ENCODE measurements around the gene MVD. TPM values are rescaled to one million over a fixed set of nuclear protein-coding genes. Genes with fewer than 3 reads are reported as not detected.

The MVD gene, protein sequence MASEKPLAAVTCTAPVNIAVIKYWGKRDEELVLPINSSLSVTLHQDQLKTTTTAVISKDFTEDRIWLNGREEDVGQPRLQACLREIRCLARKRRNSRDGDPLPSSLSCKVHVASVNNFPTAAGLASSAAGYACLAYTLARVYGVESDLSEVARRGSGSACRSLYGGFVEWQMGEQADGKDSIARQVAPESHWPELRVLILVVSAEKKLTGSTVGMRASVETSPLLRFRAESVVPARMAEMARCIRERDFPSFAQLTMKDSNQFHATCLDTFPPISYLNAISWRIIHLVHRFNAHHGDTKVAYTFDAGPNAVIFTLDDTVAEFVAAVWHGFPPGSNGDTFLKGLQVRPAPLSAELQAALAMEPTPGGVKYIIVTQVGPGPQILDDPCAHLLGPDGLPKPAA
- 10 to 100 TPM; 27.0 to 32.4 (median 29.3) TPM for total RNA-seq

DNA sequence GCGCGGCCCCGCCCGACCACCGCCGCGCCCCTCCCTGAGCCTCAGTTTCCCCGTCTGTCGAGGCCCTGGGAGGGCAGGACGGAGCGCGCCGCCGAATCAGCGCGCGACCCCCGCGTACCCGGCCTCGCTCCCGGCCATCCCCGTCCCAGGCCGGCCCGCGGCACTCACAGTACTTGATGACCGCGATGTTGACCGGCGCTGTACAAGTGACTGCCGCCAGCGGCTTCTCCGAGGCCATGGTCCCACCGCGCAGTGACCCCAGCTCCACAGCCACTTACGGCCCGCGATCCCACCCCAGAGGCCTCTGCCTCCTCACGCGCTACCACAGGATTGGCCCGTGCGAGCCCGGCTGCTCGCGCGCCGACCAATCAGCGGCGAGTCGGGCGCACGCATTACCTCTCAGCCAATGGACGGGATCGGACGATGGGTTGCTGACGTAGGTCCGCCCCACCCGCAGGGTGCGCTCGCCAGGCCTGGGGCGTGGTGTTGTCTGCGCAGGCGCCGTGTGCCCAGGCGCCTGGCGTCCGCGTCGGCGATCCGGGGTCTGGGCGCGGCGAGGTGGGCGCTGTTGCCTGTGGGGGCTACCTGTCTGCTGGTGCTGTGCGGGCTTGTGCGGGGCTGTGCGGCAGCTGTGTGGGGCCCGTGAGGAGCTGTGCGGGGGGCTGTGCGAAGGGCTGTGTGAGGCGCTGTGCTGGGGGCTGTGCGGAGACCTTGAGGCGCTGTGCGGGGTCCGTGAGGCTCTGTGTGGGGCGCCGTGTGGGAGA is at the start of gene MVD:
Gene MVD (minus strand): TSS at position 249 of the 764 bp plus-strand sequence. CDS start 11 bp downstream, at position 238.
- H3K4me1 ChIP-seq = peaks cover 16 to 26% (median 22%) of the 10 kb centered on the region in 4 donors
- peak within 1 kb of the TSS; percentile 83 to 89 (median 86) for H3K27ac ChIP-seq (replicated peaks in 1 of 4)
- peak; percentile 99 for DNase-seq (ENCODE audit: extremely low spot score)
- H3K36me3 ChIP-seq = peaks cover 0 to 12% (median 2%) of the 10 kb centered on the region in 4 donors
- WGBS = 0% methylated on average over 2 of the region's 88 CpGs
- no peaks in the 10 kb centered on the region for H3K27me3 ChIP-seq
- H3K4me3 ChIP-seq = peak within 1 kb of the TSS; percentile 82 to 95 (median 88)
- TF ChIP-seq, protein P1, sequence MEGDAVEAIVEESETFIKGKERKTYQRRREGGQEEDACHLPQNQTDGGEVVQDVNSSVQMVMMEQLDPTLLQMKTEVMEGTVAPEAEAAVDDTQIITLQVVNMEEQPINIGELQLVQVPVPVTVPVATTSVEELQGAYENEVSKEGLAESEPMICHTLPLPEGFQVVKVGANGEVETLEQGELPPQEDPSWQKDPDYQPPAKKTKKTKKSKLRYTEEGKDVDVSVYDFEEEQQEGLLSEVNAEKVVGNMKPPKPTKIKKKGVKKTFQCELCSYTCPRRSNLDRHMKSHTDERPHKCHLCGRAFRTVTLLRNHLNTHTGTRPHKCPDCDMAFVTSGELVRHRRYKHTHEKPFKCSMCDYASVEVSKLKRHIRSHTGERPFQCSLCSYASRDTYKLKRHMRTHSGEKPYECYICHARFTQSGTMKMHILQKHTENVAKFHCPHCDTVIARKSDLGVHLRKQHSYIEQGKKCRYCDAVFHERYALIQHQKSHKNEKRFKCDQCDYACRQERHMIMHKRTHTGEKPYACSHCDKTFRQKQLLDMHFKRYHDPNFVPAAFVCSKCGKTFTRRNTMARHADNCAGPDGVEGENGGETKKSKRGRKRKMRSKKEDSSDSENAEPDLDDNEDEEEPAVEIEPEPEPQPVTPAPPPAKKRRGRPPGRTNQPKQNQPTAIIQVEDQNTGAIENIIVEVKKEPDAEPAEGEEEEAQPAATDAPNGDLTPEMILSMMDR (IDR thresholded peaks at IDR 0.05) = peak in 1 of 3 experiments; percentile 21
- TF ChIP-seq POLR2AphosphoS5 (IDR thresholded peaks at IDR 0.05) (peak; percentile 93 to 95), EP300 (IDR thresholded peaks at IDR 0.05) (no peak), POLR2A (IDR thresholded peaks at IDR 0.05; ENCODE audit: low read depth) (peak; percentile 43)
- intact Hi-C loops (cut with DNase I) = loop anchor here (5.0 kb wide), 1 partner anchor 44 kb away; the partner anchor contains the start of genes CTU2 and RNF166
- no peaks in the 10 kb centered on the region for H3K9me3 ChIP-seq

DNA sequence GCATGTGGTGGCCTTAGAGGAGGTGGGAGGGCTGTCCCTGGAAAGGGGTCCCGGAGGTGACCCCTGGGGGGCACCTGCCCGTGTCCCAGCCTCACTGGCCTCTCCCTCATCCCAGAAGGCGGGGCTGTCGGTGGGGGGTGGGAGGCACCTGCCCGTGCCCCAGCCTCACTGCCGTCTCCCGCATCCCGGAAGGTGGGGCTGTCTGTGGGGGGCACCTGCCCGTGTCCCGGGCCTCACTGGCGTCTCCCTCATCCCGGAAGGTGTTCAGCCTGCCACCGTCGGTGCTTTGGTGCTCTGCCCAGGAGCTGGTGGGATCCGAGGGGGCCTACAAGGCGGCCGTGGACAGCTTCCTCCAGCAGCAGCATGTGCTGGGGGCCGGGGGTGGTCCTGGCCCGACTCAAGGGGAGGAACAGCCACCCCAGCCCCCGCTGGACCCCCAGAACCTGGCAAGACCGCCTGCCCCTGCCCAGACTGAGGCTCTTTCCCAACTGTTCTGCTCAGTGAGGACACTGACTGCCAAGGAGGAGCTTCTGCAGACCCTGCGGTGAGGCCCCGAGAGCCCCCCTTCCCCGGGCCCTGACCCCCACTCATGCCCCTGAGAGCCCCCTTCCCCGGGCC is 49.6 kb upstream of the MVD start:
- H3K4me3 ChIP-seq = no peak overlapping the region
- WGBS = 87% methylated on average over 8 of the region's 25 CpGs
- no peaks in the 10 kb centered on the region for H3K9me3 ChIP-seq
- no peak for TF ChIP-seq POLR2A (IDR thresholded peaks at IDR 0.05; ENCODE audit: low read depth)
- TF ChIP-seq, protein P1 (IDR thresholded peaks at IDR 0.05) = no peak
- H3K4me1 ChIP-seq = peaks cover 0 to 27% (median 12%) of the 10 kb centered on the region in 4 donors
- peaks cover 35 to 55% (median 49%) of the 10 kb centered on the region in 4 donors for H3K36me3 ChIP-seq
- no peaks in the 10 kb centered on the region for H3K27me3 ChIP-seq
- DNase-seq (ENCODE audit: extremely low spot score) = no peak
- H3K27ac ChIP-seq (replicated peaks in 1 of 4) = no peak overlapping the region
- intact Hi-C loops (cut with DNase I) = no loop called here

DNA sequence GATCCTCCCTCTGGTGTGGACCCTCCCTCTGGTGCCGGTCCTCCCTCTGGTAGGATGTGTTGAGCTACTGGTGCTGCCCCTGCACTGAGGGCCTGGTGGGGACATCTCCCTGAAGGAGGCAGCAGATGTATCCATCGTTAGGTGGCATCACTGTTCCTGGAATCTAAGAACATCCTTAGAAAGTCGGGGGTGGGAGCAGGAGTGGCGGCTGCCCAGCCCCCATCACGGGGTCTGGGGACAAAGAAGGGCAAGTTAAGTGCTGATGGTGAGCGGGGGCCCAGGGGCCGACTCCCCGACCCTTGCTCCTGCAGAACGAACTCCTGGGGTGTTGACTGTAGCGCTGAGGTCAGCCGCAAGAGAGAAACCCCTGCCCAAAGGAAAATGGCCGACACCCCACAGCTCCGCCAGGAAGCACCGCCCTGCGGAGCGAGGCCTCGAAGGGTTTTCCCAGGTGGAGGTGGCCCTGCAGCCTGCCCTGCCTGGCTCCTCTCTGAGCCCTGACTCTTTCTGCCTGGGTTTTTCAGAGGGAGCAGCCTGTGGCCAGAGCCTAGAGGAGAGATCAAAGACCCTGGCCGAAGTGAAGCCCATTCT is 49.0 kb upstream of the MVD start:
- intact Hi-C loops (cut with DNase I) = no loop called here
- TF ChIP-seq, protein P1 (IDR thresholded peaks at IDR 0.05) = no peak
- TF ChIP-seq POLR2A (IDR thresholded peaks at IDR 0.05; ENCODE audit: low read depth) (no peak), POLR2AphosphoS5 (IDR thresholded peaks at IDR 0.05) (no peak), EP300 (IDR thresholded peaks at IDR 0.05) (no peak)
- Histone ChIP-seq H3K27me3 (no peaks in the 10 kb centered on the region), H3K4me1 (peaks cover 6 to 33% (median 18%) of the 10 kb centered on the region in 4 donors), H3K27ac (replicated peaks in 1 of 4) (no peak overlapping the region), H3K36me3 (peaks cover 29 to 48% (median 43%) of the 10 kb centered on the region in 4 donors), H3K4me3 (no peak overlapping the region), H3K9me3 (no peaks in the 10 kb centered on the region)
- 78% methylated on average over 15 of the region's 18 CpGs for WGBS
- DNase-seq (ENCODE audit: extremely low spot score) = no peak

DNA sequence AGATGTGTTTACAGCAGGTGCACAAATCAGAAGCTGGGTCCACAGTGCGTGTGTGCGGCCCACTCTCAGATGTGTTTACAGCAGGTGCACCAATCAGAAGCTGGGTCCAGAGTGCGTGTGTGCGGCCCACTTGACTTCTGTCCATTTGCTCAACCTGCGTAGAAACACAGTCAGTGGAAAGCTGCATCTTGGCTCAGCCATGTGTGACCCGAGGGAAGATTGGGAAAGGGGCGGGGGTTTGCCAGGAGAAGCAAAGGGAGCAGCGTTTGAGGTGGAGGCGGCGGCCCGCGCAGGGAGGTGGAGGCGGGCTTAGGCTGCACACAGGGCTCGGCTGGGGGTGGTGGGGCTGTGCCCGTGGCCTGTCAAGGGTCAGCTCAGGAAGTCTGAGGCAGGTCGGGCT is 47.7 kb upstream of the MVD start:
- Histone ChIP-seq H3K27ac (replicated peaks in 1 of 4) (no peak overlapping the region), H3K27me3 (no peaks in the 10 kb centered on the region), H3K9me3 (no peaks in the 10 kb centered on the region), H3K4me3 (no peak overlapping the region), H3K4me1 (peaks cover 9 to 39% (median 22%) of the 10 kb centered on the region in 4 donors), H3K36me3 (peaks cover 16 to 36% (median 30%) of the 10 kb centered on the region in 4 donors)
- no peak for DNase-seq (ENCODE audit: extremely low spot score)
- 58% methylated on average over 12 of the region's 16 CpGs for WGBS
- intact Hi-C loops (cut with DNase I) = no loop called here
- TF ChIP-seq POLR2A (IDR thresholded peaks at IDR 0.05; ENCODE audit: low read depth) (no peak), POLR2AphosphoS5 (IDR thresholded peaks at IDR 0.05) (no peak), EP300 (IDR thresholded peaks at IDR 0.05) (no peak)
- TF ChIP-seq, protein P1 (IDR thresholded peaks at IDR 0.05) = no peak
